ENCODE results near the gene HABP2. TPM values are rescaled to one million over a fixed set of nuclear protein-coding genes. Genes with fewer than 3 reads are reported as not detected.

Gene HABP2
- total RNA-seq, result 0.24 TPM in 1 of 2 replicates, not detected in the other

GRCh38 chr10:113552701-113553100 lies at the start of gene HABP2:
TSS of gene HABP2 (plus strand) at chr10:113553053. CDS start at chr10:113553122, 69 bp downstream.

Other genes starting within 250 kb of the HABP2 start
- under 0.01 TPM in 1 of 2 replicates, not detected in the other for gene NRAP, start 111.0 kb downstream of the HABP2 start, total RNA-seq
- 15.8 and 24.6 TPM in 2 replicates for gene CASP7, start 126.9 kb downstream of the HABP2 start, total RNA-seq
- gene PLEKHS1, start 198.6 kb downstream of the HABP2 start, total RNA-seq, result under 0.01 TPM in 2 replicates